HG03108 (cell line): ENCODE measurements around the gene NEDD9.

Experiments used
- ATAC-seq: cut with Tn5 transposase; IDR thresholded peaks from one replicate; pipeline ENCODE4 v1.9.1; 2021; ENCODE audit warnings: moderate library complexity; ENCODE audit not compliant: unreplicated experiment

Gene NEDD9

DNA sequence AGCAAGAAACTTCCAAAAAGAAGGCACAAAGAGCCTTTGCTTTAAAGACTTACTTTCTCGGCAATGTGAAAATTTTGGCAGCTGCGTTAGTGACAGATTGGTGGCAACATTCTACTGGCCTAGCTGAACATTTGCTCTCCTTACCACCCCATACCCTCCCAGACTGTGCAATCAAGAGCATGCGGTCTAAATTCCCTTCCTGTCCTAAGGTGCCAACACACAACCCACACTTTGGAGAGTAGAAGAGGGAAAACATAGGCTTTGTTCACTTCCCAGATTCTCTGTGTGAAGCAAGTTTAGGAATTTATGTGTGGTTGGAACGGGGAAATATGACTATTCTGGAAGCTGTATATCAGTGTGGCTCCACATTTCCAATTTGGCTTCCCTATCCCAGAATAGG lies 29.8 kb upstream of the NEDD9 start:
- no peak for ATAC-seq

GRCh38 chr6:11260249-11261038 lies 28.0 kb upstream of the NEDD9 start:
- no peak for ATAC-seq

GRCh38 chr6:11258260-11259237 lies 26.1 kb upstream of the NEDD9 start:
- ATAC-seq, result peak; percentile 63

DNA sequence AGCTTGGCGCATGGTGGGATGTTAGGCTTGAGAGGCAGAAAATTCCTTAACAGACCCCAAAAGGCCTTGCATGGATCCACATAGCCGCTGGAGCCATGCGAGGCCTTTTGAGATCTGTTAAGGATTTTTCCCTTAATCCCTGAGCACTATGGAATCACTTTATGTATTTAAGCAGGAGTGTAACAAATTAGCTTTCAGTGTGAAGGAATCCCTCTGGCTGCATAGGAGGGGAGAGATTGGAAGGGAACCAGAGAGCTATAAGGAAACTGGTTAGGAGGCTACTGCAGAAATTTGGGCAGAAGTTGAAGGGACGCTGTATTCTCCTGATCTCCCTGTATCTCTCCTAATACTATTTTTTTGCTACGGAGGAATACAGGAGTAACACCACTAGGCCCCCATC lies 23.1 kb upstream of the NEDD9 start:
- no peak for ATAC-seq

GRCh38 chr6:11253594-11253993 lies 21.1 kb upstream of the NEDD9 start:
- ATAC-seq, result no peak

DNA sequence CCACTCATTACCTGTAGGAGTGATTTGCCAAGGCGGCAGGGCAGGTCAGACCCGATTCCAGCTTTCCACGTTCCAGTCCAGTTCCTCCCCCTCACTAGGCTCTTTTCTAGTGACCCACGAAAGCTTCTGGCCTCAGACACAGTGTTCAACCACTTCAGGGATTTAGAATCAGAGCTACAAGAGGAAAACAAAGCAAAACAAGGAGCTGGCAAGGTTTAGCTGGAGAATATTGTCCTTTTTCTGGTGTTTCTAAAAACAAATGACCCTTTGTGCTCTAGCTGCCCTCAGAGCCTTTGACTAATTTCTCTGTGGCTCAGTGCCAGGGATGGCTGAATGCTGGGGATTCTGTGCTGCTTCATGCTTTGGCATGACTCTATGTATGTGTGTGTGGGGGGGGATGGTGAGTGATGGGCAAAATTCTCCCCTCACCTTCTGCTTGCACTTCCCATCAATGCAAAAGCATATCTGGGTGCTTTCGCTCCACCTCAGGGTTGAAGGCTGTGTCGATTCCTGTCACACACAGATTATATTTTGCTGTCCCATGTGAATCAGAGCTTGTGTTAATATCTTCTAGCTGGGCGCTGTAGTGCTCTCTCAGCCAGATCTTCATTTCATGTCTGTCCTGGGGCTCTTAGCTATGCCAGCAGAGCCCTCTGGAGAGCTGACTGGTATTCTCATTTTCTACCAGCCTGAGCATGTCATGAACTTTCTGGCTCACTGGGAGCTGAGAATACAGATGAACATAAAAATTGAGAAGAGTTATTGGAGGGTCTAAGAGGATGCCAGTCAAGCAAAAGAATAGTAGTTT lies 19.3 kb upstream of the NEDD9 start:
- no peak for ATAC-seq

DNA sequence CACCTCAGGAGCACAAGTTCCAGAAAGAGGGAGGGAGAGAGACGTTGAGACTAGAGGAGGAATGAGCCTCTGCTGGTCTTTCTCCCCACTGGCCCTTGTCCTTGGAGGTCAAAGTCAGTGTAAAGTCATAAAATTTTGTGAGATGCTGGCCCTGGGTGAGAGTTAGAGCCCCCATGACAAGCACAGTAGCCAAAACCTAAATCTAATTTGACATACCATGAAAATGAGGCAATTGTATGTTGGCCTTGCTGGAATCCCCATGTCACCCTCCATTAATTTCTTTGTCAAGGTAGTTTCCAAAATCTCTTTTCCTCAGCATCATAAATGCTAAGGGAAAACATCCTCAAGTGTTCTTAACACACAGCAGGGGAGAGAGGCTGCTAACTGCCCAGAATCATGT lies 17.6 kb upstream of the NEDD9 start:
- no peak for ATAC-seq

GRCh38 chr6:11248974-11249761 lies 16.7 kb upstream of the NEDD9 start:
- ATAC-seq, result no peak

GRCh38 chr6:11246722-11247121 lies 14.3 kb upstream of the NEDD9 start:
- no peak for ATAC-seq

- no peak for ATAC-seq
Measured at GRCh38 chr6:11245381-11246256, 13.2 kb upstream of the NEDD9 start.

DNA sequence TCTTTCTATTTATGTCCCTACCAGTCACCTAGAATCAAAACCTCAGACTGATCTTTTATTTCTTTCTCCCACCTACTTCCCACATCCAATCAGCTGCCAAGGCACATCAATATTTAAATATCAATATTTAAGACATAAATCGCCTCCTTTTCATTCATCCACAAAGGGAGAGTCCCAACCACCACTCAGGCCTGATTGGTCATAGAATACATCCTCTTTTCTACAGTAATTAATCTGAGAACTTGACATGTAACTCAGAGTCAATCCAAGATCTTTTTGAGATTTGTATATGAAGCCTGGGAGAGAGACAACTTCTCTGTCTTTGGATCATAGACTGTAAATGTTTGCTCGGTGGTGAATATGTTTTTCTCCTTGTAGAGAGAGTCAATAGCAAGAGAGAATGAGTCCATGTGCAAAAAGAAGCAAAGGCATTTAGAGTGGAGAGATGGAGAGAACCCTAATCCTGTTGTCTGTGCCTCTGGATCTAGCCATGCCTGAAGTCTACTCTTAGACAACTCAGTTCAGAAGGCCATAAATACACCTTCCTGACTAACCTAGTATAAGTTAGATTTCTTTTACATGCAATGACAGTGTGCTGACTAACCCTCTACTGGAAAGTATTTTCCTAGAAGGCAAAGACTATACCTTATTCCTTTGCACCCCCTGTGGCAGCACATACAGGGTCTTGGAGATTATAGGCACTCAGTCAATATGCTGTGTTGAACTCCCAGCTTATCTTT lies 12.1 kb upstream of the NEDD9 start:
- ATAC-seq, result no peak

DNA sequence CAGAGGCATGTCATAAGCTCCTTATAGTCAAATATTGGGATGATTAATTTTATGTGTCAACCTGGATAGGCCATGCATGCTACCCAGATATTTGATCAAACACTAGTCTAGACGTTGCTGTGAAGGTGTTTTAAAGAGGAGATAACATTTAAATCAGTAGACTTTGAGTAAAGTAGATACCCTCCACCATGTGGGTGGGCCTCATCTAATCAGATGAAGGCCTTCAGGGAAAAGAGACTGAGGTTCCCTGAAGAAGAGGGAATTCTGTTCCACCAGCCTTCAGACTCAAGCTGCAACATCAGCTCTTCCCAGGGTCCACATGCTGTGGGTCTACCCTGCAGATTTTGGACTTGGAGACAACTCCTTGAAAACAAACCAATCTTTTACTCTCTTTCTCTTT lies 11.4 kb upstream of the NEDD9 start:
- no peak for ATAC-seq

GRCh38 chr6:11242711-11243110 lies 10.2 kb upstream of the NEDD9 start:
- no peak for ATAC-seq

GRCh38 chr6:11241793-11242201 lies 9.3 kb upstream of the NEDD9 start:
- no peak for ATAC-seq

DNA sequence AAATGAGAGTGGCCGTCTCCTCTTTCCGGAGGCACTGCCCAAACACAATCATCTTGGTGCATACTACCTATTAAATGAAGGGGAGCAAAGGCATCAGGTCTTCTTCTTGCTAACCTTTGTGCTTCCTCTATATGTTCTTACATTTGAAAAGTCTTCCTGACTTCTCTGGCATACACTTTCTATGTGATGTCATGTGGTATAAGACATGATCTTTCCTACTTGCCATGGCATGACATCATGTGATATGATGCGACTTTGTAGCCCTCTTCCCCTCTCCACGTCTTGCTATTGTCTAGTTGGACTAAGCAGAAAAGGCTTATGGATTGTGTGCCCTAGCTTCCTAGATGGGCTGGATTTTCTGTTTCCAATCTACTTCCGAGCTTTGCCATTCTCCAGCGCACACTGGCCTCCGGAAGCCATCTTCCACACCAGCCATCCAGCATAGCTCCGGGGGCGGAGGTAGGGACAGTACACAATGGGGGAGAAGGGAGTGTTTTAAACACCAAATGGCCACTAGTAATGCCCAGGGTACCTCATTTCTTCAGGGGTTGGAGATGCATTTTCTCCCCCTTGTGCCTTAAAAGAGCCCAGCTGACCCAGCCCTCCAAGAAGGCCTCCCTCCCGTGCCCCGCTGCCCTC lies 8.8 kb upstream of the NEDD9 start:
- no peak for ATAC-seq

DNA sequence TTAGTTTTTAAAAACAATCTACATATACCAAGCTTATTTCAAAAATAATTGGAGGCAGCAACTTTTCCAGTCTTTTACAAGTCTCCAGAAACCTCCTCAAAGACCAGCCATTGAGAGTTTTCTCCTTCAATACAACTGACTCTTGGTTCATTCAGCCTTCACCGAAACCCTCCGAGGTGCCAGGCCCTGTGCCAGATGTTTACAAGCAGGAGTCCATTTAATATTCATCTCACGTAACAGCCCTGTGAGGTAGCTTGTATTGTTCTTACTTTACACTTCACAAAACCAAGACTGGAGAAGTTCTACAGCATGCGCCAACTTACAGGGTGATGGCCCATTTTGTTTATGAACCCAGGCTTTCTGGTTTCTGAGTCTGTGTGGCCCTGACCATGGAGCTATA lies 5.5 kb upstream of the NEDD9 start:
- ATAC-seq, result no peak

DNA sequence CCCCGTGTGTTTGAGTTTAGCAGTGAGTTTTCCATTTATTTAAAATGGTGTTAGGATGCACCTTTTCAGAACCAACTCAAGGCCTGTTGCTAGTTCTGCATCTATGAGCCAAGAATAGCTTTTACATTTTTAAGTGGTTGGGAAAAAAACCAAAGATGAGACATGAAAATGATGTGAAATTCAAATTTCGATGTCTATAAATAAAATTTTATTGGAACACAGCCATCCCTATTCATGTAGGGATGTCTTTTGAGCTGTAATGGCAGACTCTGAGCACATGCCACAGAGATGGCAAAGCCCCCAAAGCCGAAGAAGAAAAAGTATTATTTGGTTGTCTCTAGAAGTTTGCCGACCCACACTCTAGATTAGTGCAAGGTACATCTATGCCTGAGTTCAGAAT lies 5.0 kb upstream of the NEDD9 start:
- ATAC-seq, result no peak

- no peak for ATAC-seq
Measured at GRCh38 chr6:11236915-11237314, 4.4 kb upstream of the NEDD9 start.
